ENCODE results near the gene CHTF18.

DNA sequence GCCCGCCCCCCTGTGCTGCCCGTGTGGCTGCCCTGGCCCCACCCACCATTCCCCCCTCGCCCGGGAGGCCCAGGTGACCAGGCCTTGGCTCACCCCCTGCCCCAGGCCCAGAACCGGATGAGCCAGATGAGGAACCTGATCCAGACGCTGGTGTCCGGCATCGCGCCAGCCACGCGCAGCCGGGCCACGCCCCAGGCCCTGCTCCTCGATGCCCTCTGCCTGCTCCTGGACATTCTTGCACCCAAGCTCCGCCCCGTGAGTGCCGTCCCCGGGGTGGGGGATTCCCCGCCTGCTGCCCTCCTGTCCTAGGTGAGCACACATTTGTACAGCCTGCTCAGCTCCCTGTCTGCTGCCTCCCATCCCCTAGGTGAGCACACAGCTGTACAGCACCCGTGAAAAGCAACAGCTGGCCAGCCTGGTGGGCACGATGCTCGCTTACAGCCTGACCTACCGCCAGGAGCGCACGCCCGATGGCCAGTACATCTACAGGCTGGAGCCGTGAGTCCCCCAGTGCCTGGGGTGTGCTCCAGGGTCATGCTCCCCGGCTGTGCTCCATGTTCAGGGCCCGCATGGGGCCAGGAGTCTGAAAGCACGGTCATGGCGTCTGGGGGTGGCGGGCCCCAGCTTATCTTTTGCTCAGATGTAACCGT, 7.3 kb downstream of the CHTF18 start:
- TF ChIP-seq CEBPB (IDR thresholded peaks at IDR 0.05; ENCODE audit: low read depth, low read length) = no peak
- TF ChIP-seq, protein P1, sequence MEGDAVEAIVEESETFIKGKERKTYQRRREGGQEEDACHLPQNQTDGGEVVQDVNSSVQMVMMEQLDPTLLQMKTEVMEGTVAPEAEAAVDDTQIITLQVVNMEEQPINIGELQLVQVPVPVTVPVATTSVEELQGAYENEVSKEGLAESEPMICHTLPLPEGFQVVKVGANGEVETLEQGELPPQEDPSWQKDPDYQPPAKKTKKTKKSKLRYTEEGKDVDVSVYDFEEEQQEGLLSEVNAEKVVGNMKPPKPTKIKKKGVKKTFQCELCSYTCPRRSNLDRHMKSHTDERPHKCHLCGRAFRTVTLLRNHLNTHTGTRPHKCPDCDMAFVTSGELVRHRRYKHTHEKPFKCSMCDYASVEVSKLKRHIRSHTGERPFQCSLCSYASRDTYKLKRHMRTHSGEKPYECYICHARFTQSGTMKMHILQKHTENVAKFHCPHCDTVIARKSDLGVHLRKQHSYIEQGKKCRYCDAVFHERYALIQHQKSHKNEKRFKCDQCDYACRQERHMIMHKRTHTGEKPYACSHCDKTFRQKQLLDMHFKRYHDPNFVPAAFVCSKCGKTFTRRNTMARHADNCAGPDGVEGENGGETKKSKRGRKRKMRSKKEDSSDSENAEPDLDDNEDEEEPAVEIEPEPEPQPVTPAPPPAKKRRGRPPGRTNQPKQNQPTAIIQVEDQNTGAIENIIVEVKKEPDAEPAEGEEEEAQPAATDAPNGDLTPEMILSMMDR (conservative IDR thresholded peaks at IDR 0.05; ENCODE audit: low read depth, low read length) = no peak
